Osteoblast (primary cell): ENCODE results near the gene U2AF2. TPM values are rescaled to one million over a fixed set of nuclear protein-coding genes. Genes with fewer than 3 reads are reported as not detected.

ENCODE experiments used
- DNase-seq: peaks from one replicate; pipeline ENCODE4 v3.0.0; 2011; ENCODE audit warnings: low spot score, mixed read lengths; ENCODE audit not compliant: insufficient read length; ENCODE audit errors: missing footprints
- H2AFZ ChIP-seq: 2 replicates; pipeline ENCODE4 v1.6.0; 2011; ENCODE audit warnings: mild to moderate bottlenecking, low read length
- H3K27ac ChIP-seq: 2 replicates; pipeline ENCODE4 v1.5.1; 2011; ENCODE audit warnings: mild to moderate bottlenecking, low read depth, low read length, moderate library complexity
- H3K27me3 ChIP-seq: 2 replicates; pipeline ENCODE4 v1.6.0; 2012; ENCODE audit warnings: mild to moderate bottlenecking, control low read depth, inconsistent platforms, low read length, moderate library complexity; ENCODE audit not compliant: insufficient read depth
- H3K36me3 ChIP-seq: 2 replicates; pipeline ENCODE4 v1.5.1; 2011; ENCODE audit warnings: mild to moderate bottlenecking, low read length, control low read depth, moderate library complexity; ENCODE audit not compliant: insufficient read depth
- H3K4me1 ChIP-seq: 2 replicates; pipeline ENCODE4 v1.5.1; 2011; ENCODE audit warnings: mild to moderate bottlenecking, low read length, control low read depth, moderate library complexity; ENCODE audit not compliant: insufficient read depth
- H3K4me2 ChIP-seq: 2 replicates; pipeline ENCODE4 v1.6.0; 2011; ENCODE audit warnings: mild to moderate bottlenecking, low read length; ENCODE audit not compliant: insufficient read depth
- H3K4me3 ChIP-seq: fragments of 200-600 bp; sonication (generic); 3 replicates; pipeline ENCODE4 v1.5.1; 2012; ENCODE audit warnings: mild to moderate bottlenecking, low read length, inconsistent platforms; ENCODE audit not compliant: insufficient read depth
- H3K79me2 ChIP-seq: 2 replicates; pipeline ENCODE4 v1.6.0; 2012; ENCODE audit warnings: mild to moderate bottlenecking, low read length, control low read depth, inconsistent platforms; ENCODE audit not compliant: insufficient read depth
- H3K9me3 ChIP-seq: 2 replicates; pipeline ENCODE4 v1.5.1; 2011; ENCODE audit warnings: low read depth, low read length, control low read depth
- H4K20me1 ChIP-seq: 2 replicates; pipeline ENCODE4 v1.6.0; 2012; ENCODE audit warnings: mild to moderate bottlenecking, low read length, control low read depth; ENCODE audit not compliant: insufficient read depth
- small RNA-seq: library from RNA; depleted of rRNA; stranded (forward); fragments of <200 nt; gene quantifications from one replicate; pipeline ENCODE3, GENCODE V24; 2012
- total RNA-seq: library from RNA; depleted of rRNA; stranded (reverse); fragments of >200 nt; gene quantifications from 2 replicates; pipeline ENCODE4 v1.2.3, GENCODE V29; 2012
- TF ChIP-seq, protein P1 (sequence below): IDR thresholded peaks from 2 replicates; pipeline ENCODE4 v1.5.1; 2011; ENCODE audit warnings: mild to moderate bottlenecking, low read depth, low read length, moderate library complexity; ENCODE audit errors: extremely low read depth

The U2AF2 gene
- total RNA-seq, 1 donor: 70.2 TPM

DNA sequence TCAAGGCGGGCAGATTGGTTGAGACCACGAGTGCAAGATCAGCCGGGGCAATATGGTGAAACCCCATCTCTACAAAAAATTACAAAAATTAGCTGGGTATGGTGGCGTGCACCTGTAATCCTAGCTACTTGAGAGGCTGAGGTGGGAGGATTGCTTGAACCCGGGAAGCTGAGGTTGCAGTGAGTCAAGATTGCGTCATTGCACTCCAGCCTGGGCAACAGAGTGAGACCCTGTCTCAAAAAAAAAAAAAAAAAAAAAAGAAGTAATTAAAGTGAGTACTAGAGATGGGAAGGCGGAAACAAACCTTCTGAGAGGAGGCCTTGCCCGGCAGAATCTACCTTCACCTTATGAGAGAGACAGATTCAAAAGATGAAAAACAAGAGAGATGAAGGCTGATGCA is 68.7 kb downstream of the U2AF2 start:
- Histone ChIP-seq H3K9me3 (no peaks in the 10 kb centered on the region), H3K27me3 (no peaks in the 10 kb centered on the region), H3K4me1 (no peaks in the 10 kb centered on the region), H4K20me1 (no peaks in the 10 kb centered on the region), H3K4me3 (no peak overlapping the region), H3K4me2 (no peak overlapping the region), H3K27ac (no peak overlapping the region), H3K36me3 (no peaks in the 10 kb centered on the region), H3K79me2 (no peaks in the 10 kb centered on the region), H2AFZ (no peak overlapping the region)
- no peak for DNase-seq
- TF ChIP-seq, protein P1, sequence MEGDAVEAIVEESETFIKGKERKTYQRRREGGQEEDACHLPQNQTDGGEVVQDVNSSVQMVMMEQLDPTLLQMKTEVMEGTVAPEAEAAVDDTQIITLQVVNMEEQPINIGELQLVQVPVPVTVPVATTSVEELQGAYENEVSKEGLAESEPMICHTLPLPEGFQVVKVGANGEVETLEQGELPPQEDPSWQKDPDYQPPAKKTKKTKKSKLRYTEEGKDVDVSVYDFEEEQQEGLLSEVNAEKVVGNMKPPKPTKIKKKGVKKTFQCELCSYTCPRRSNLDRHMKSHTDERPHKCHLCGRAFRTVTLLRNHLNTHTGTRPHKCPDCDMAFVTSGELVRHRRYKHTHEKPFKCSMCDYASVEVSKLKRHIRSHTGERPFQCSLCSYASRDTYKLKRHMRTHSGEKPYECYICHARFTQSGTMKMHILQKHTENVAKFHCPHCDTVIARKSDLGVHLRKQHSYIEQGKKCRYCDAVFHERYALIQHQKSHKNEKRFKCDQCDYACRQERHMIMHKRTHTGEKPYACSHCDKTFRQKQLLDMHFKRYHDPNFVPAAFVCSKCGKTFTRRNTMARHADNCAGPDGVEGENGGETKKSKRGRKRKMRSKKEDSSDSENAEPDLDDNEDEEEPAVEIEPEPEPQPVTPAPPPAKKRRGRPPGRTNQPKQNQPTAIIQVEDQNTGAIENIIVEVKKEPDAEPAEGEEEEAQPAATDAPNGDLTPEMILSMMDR: no peak

Small RNAs within 50 kb of the gene (small RNA-seq; reads per million reads assigned to genes)
- gene AC010525.2: not detected

Other genes with a start within 250 kb of the U2AF2 start
- 37.3 and 66.9 TPM in 2 replicates for gene UBE2S, start 247.2 kb upstream of the U2AF2 start, total RNA-seq
- not detected in 2 replicates for gene SHISA7, start 211.7 kb upstream of the U2AF2 start, total RNA-seq
- gene ISOC2, start 193.4 kb upstream of the U2AF2 start, total RNA-seq: 55.4 and 65.1 TPM in 2 replicates
- not detected in 2 replicates for gene C19orf85, start 190.3 kb upstream of the U2AF2 start, total RNA-seq
- gene ZNF628, start 178.4 kb upstream of the U2AF2 start, total RNA-seq: 1.5 and 2.9 TPM in 2 replicates
- 8.3 and 11.2 TPM in 2 replicates for gene NAT14, start 169.8 kb upstream of the U2AF2 start, total RNA-seq
- gene SSC5D, start 166.6 kb upstream of the U2AF2 start, total RNA-seq: 22.7 and 77.4 TPM in 2 replicates
- gene SBK2, start 117.9 kb upstream of the U2AF2 start, total RNA-seq: not detected in 2 replicates
- gene SBK3, start 109.5 kb upstream of the U2AF2 start, total RNA-seq: not detected in 2 replicates
- gene ZNF579, start 74.2 kb upstream of the U2AF2 start, total RNA-seq: 6.9 and 7.4 TPM in 2 replicates
- gene FIZ1, start 55.5 kb upstream of the U2AF2 start, total RNA-seq: 2.9 and 3.6 TPM in 2 replicates
- gene ZNF524, start 54.7 kb upstream of the U2AF2 start, total RNA-seq: 11.2 TPM in 2 replicates
- 1.4 and 1.5 TPM in 2 replicates for gene ZNF865, start 49.4 kb upstream of the U2AF2 start, total RNA-seq
- gene ZNF784, start 30.5 kb upstream of the U2AF2 start, total RNA-seq: 6.5 and 8.7 TPM in 2 replicates
- 6.5 and 8.3 TPM in 2 replicates for gene ZNF580, start 14.0 kb upstream of the U2AF2 start, total RNA-seq
- 25.7 and 28.6 TPM in 2 replicates for gene ZNF581, start 11.4 kb upstream of the U2AF2 start, total RNA-seq
- gene CCDC106, start 6.8 kb upstream of the U2AF2 start, total RNA-seq: 10.5 and 13.3 TPM in 2 replicates
- gene EPN1, start 20.2 kb downstream of the U2AF2 start, total RNA-seq: 25.0 and 31.5 TPM in 2 replicates
- gene NLRP9, start 83.4 kb downstream of the U2AF2 start, total RNA-seq: not detected in 2 replicates
- gene RFPL4A, start 104.1 kb downstream of the U2AF2 start, total RNA-seq: not detected in 2 replicates
- gene RFPL4AL1, start 114.1 kb downstream of the U2AF2 start, total RNA-seq: not detected in 2 replicates
- not detected in 2 replicates for gene NLRP11, start 177.0 kb downstream of the U2AF2 start, total RNA-seq
- gene NLRP4, start 181.5 kb downstream of the U2AF2 start, total RNA-seq: not detected in 2 replicates